Vagina (tissue), 2 donors: Measurements from ENCODE around the gene SPARCL1. TPM values are rescaled to one million over a fixed set of nuclear protein-coding genes. Genes with fewer than 3 reads are reported as not detected.

Experiments
- DNase-seq, 2 donors: peaks; one replicate each; pipeline ENCODE4 v3.0.0-alpha.2; 2017; ENCODE audit errors: extremely low spot score in 2 of 2
- H3K27ac ChIP-seq: fragments of 200-600 bp; sonication (generic); one replicate; pipeline ENCODE4 v1.5.1; 2019
- H3K27me3 ChIP-seq: fragments of 200-600 bp; sonication (generic); one replicate; pipeline ENCODE4 v1.5.1; 2019
- H3K36me3 ChIP-seq, 2 donors: fragments of 200-600 bp; sonication (generic); one replicate each; pipeline ENCODE4 v1.5.1; 2017 to 2019
- H3K4me1 ChIP-seq: fragments of 200-600 bp; sonication (generic); one replicate; pipeline ENCODE4 v1.5.1; 2019
- H3K4me3 ChIP-seq, 2 donors: fragments of 200-600 bp; sonication (generic); 1 replicate in 1 of 2; 2 replicates in 1 of 2; pipeline ENCODE4 v1.5.1; 2016 to 2019
- H3K9me3 ChIP-seq: fragments of 200-600 bp; sonication (generic); one replicate; pipeline ENCODE4 v1.5.1; 2019
- POLR2A ChIP-seq, 2 donors: fragments of 450-650 bp; IDR thresholded peaks; one replicate each; pipeline ENCODE4 v1.6.1; 2017; ENCODE audit warnings: antibody characterized with exemption in 2 of 2, mild to moderate bottlenecking in 2 of 2, moderate library complexity in 2 of 2
- POLR2AphosphoS5 ChIP-seq, 2 donors: sonication (generic); formaldehyde crosslinking; IDR thresholded peaks; one replicate each; pipeline ENCODE4 v1.9.0; 2017; ENCODE audit warnings: antibody characterized with exemption in 2 of 2, mild to moderate bottlenecking in 2 of 2, low read depth in 1 of 2; ENCODE audit not compliant: insufficient read depth in 1 of 2
- intact Hi-C: fragments of 100-400 bp; cut with DNase I; formaldehyde crosslinking; loops from one replicate; pipeline ENCODE4 v1.15.1; 2023
- total RNA-seq: library from RNA; depleted of rRNA; stranded (reverse); fragments of >200 nt; gene quantifications from one replicate; pipeline ENCODE4 v1.2.3, GENCODE V29; 2016
- TF ChIP-seq, protein P1 (sequence below), 3 experiments: fragments of 450-650 bp in 2 of 3; fragments of 200-600 bp in 1 of 3; sonication (generic) in 1 of 3; IDR thresholded peaks; one replicate each; pipeline ENCODE4 v1.5.1; 2017 to 2019; ENCODE audit warnings: antibody characterized with exemption in 3 of 3, mild to moderate bottlenecking in 2 of 3, moderate library complexity in 2 of 3

SPARCL1 gene
- total RNA-seq, 1 donor from 2014 or later = 558 TPM

DNA sequence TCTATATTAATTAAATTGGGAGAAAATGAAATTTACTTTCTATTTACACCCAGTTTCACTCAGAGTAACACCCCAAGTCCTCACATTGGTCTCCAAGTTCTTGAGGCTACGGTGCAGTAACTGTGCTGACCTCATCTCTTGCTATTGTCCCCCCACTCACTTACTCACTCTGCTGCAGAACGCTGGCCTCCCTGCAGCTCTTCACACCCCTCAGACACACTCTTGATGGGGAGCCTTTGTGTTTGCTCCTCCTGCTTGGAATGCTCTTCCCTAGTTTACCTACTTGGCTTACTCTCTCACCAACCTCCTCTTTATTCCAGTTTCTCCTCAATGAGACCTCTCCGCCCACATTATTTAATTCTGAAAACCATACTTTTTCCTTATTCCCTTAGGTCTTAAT is 22.2 kb upstream of the SPARCL1 start:
- intact Hi-C loops = no loop called here
- Histone ChIP-seq H3K36me3 (no peaks in the 10 kb centered on the region), H3K9me3 (no peaks in the 10 kb centered on the region), H3K4me1 (no peaks in the 10 kb centered on the region), H3K27me3 (no peaks in the 10 kb centered on the region), H3K27ac (no peak overlapping the region), H3K4me3 (no peak overlapping the region)
- DNase-seq = peak in 1 of 2 donors; percentile 20
- TF ChIP-seq POLR2A (IDR thresholded peaks at IDR 0.05) (no peak), POLR2AphosphoS5 (IDR thresholded peaks at IDR 0.05; ENCODE audit: insufficient read depth in 1 of 2, low read depth in 1 of 2) (no peak)
- TF ChIP-seq, protein P1, sequence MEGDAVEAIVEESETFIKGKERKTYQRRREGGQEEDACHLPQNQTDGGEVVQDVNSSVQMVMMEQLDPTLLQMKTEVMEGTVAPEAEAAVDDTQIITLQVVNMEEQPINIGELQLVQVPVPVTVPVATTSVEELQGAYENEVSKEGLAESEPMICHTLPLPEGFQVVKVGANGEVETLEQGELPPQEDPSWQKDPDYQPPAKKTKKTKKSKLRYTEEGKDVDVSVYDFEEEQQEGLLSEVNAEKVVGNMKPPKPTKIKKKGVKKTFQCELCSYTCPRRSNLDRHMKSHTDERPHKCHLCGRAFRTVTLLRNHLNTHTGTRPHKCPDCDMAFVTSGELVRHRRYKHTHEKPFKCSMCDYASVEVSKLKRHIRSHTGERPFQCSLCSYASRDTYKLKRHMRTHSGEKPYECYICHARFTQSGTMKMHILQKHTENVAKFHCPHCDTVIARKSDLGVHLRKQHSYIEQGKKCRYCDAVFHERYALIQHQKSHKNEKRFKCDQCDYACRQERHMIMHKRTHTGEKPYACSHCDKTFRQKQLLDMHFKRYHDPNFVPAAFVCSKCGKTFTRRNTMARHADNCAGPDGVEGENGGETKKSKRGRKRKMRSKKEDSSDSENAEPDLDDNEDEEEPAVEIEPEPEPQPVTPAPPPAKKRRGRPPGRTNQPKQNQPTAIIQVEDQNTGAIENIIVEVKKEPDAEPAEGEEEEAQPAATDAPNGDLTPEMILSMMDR (IDR thresholded peaks at IDR 0.05) = no peak

DNA sequence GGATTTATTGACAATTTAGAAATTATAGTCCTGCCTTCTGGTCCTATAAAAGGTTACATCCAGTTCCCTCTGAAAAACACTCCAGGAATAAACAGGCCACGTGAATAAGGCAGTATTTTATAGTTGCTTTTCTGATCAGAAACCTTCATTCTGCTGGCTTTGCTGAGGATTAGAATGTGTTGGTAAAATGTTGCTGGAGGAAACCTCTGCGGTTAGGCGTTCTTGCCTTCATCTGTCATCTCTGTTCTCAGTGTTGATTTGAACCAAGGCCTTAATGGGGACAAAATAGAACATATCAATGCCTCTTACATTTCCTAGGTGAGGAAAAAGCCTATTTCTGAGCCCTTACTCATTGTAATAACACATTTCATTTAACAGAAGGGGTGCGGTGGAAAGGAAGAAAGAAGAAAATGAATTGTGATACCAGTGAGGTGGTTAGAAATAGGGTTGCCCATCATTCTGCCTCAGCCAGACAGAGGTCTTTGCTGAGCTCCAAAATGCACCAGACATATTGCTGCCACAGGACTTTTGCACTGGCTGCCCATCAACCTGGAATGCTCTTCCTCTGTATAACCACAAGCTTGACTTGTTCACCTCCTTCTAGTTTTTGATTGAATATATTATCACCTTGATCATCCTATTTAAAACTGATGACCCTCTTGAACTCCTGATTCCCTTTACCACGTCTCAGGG is 18.0 kb upstream of the SPARCL1 start:
- TF ChIP-seq POLR2A (IDR thresholded peaks at IDR 0.05) (no peak), POLR2AphosphoS5 (IDR thresholded peaks at IDR 0.05; ENCODE audit: insufficient read depth in 1 of 2, low read depth in 1 of 2) (no peak)
- TF ChIP-seq, protein P1 (IDR thresholded peaks at IDR 0.05) = no peak
- Histone ChIP-seq H3K9me3 (no peaks in the 10 kb centered on the region), H3K27me3 (no peaks in the 10 kb centered on the region), H3K4me3 (no peak overlapping the region), H3K4me1 (no peaks in the 10 kb centered on the region), H3K36me3 (no peaks in the 10 kb centered on the region), H3K27ac (no peak overlapping the region)
- DNase-seq = peak in 1 of 2 donors; percentile 10
- intact Hi-C loops = loop anchor here (10.0 kb wide), 1 partner anchor 298 kb away; no protein-coding TSS in a partner anchor

- Histone ChIP-seq H3K36me3 (no peaks in the 10 kb centered on the region), H3K4me3 (no peak overlapping the region), H3K4me1 (peaks cover 9% of the 10 kb centered on the region), H3K27ac (no peak overlapping the region), H3K9me3 (no peaks in the 10 kb centered on the region), H3K27me3 (no peaks in the 10 kb centered on the region)
- peak in 1 of 2 donors; percentile 65 for DNase-seq
- TF ChIP-seq POLR2A (IDR thresholded peaks at IDR 0.05) = no peak
- TF ChIP-seq, protein P1 (IDR thresholded peaks at IDR 0.05) = no peak
- TF ChIP-seq POLR2AphosphoS5 (IDR thresholded peaks at IDR 0.05; ENCODE audit: insufficient read depth in 1 of 2, low read depth in 1 of 2) = no peak
- intact Hi-C loops = loop anchor here (10.0 kb wide), 1 partner anchor 300 kb away; no protein-coding TSS in a partner anchor
Measured at GRCh38 chr4:87545052-87545451, 15.9 kb upstream of the SPARCL1 start.

- TF ChIP-seq, protein P1 (IDR thresholded peaks at IDR 0.05) = peak; percentile 53 to 63 (median 62)
- TF ChIP-seq POLR2A (IDR thresholded peaks at IDR 0.05) = no peak
- intact Hi-C loops = loop anchor here (10.0 kb wide), 1 partner anchor 301 kb away; no protein-coding TSS in a partner anchor
- Histone ChIP-seq H3K27me3 (no peaks in the 10 kb centered on the region), H3K9me3 (no peaks in the 10 kb centered on the region), H3K27ac (peak overlapping the region; percentile 32), H3K36me3 (no peaks in the 10 kb centered on the region), H3K4me1 (peaks cover 9% of the 10 kb centered on the region), H3K4me3 (no peak overlapping the region)
- peak in 1 of 2 donors; percentile 65 for DNase-seq
Measured at GRCh38 chr4:87543835-87544461, 14.8 kb upstream of the SPARCL1 start.
